HG02981 (cell line): Measurements from ENCODE around the gene RNU1-1.
A peak's percentile ranks its signal among the peaks of the same experiment; 100 is the strongest.
"Not testable (repeated sequence)": the region's sequence is repeated elsewhere in the genome, so short reads cannot be mapped to it uniquely, and the experiment has no call there.

Experiments
- ATAC-seq: cut with Tn5 transposase; IDR thresholded peaks from one replicate; pipeline ENCODE4 v1.9.1; 2021; ENCODE audit warnings: mild to moderate bottlenecking, moderate library complexity; ENCODE audit not compliant: unreplicated experiment

RNU1-1 gene

GRCh38 chr1:16525769-16526168, 11.7 kb upstream of the RNU1-1 start:
- ATAC-seq, result not testable (repeated sequence)

GRCh38 chr1:16521679-16522078, 7.6 kb upstream of the RNU1-1 start:
- not testable (repeated sequence) for ATAC-seq

- ATAC-seq, result no peak
Observed at GRCh38 chr1:16521288-16521583, 7.2 kb upstream of the RNU1-1 start.

- ATAC-seq, result not testable (repeated sequence)
Observed at GRCh38 chr1:16520435-16521287, 6.6 kb upstream of the RNU1-1 start.

GRCh38 chr1:16519255-16519951, 5.3 kb upstream of the RNU1-1 start:
- not testable (repeated sequence) for ATAC-seq

GRCh38 chr1:16518913-16519254, 4.8 kb upstream of the RNU1-1 start:
- not testable (repeated sequence) for ATAC-seq

GRCh38 chr1:16516694-16517410, 2.8 kb upstream of the RNU1-1 start:
- not testable (repeated sequence) for ATAC-seq

GRCh38 chr1:16513412-16514106, 526 bp downstream of the RNU1-1 start:
- peak; percentile 86 for ATAC-seq

GRCh38 chr1:16512624-16513411, 1.3 kb downstream of the RNU1-1 start:
- not testable (repeated sequence) for ATAC-seq

- not testable (repeated sequence) for ATAC-seq
Observed at GRCh38 chr1:16511926-16512325, 2.2 kb downstream of the RNU1-1 start.

GRCh38 chr1:16508861-16509445, 5.1 kb downstream of the RNU1-1 start:
- not testable (repeated sequence) for ATAC-seq

GRCh38 chr1:16506364-16507136, 7.5 kb downstream of the RNU1-1 start:
- ATAC-seq, result not testable (repeated sequence)

- not testable (repeated sequence) for ATAC-seq
Observed at GRCh38 chr1:16505870-16506269, 8.2 kb downstream of the RNU1-1 start.

GRCh38 chr1:16503494-16503893, 10.6 kb downstream of the RNU1-1 start:
- ATAC-seq, result no peak

- not testable (repeated sequence) for ATAC-seq
Observed at GRCh38 chr1:16501446-16501845, 12.6 kb downstream of the RNU1-1 start.

GRCh38 chr1:16500975-16501374, 13.1 kb downstream of the RNU1-1 start:
- not testable (repeated sequence) for ATAC-seq

GRCh38 chr1:16500466-16500865, 13.6 kb downstream of the RNU1-1 start:
- ATAC-seq, result not testable (repeated sequence)

- ATAC-seq, result peak; percentile 80
Observed at GRCh38 chr1:16498573-16499413, 15.3 kb downstream of the RNU1-1 start.
